HepG2 (cell line): ENCODE measurements around the gene CSNK1D. TPM values are rescaled to one million over a fixed set of nuclear protein-coding genes. Genes with fewer than 3 reads are reported as not detected.

ENCODE experiments used
- NFE2 ChIP-seq: sonication (generic); formaldehyde crosslinking; IDR thresholded peaks from 2 replicates; pipeline ENCODE4 v1.4.0; 2020; ENCODE audit warnings: missing genetic modification reagents
- POLR2G ChIP-seq: fragments of 200-400 bp; formaldehyde crosslinking; IDR thresholded peaks from 2 replicates; pipeline ENCODE4 v1.6.1; 2018; ENCODE audit warnings: mild to moderate bottlenecking, low read depth, low read length, moderate library complexity
- REL ChIP-seq: sonication (generic); formaldehyde crosslinking; conservative IDR thresholded peaks from 2 replicates; pipeline ENCODE4 v1.8.0; 2022; ENCODE audit warnings: mild to moderate bottlenecking, missing genetic modification reagents, moderate library complexity
- SRSF9 ChIP-seq: fragments of 200-400 bp; formaldehyde crosslinking; IDR thresholded peaks from 2 replicates; pipeline ENCODE4 v1.6.1; 2018; ENCODE audit warnings: borderline replicate concordance, mild to moderate bottlenecking, low read depth, low read length; ENCODE audit not compliant: insufficient read depth, poor library complexity, severe bottlenecking
- TP53 ChIP-seq: sonication (generic); formaldehyde crosslinking; conservative IDR thresholded peaks from 2 replicates; pipeline ENCODE4 v1.4.0; 2020; ENCODE audit warnings: missing genetic modification reagents
- ZNF33A ChIP-seq: sonication (generic); formaldehyde crosslinking; IDR thresholded peaks from 2 replicates; pipeline ENCODE4 v1.5.1; 2020; ENCODE audit warnings: missing genetic modification reagents, mild to moderate bottlenecking, moderate library complexity, borderline replicate concordance
- ZNF350 ChIP-seq: sonication (generic); formaldehyde crosslinking; IDR thresholded peaks from 2 replicates; pipeline ENCODE4 v1.4.0; 2020; ENCODE audit warnings: mild to moderate bottlenecking, low read depth, missing genetic modification reagents, borderline replicate concordance
- ZNF563 ChIP-seq: sonication (generic); formaldehyde crosslinking; IDR thresholded peaks from 2 replicates; pipeline ENCODE4 v1.8.0; 2022; ENCODE audit warnings: mild to moderate bottlenecking, moderate library complexity, missing genetic modification reagents
- ZNF713 ChIP-seq: sonication (generic); formaldehyde crosslinking; IDR thresholded peaks from 2 replicates; pipeline ENCODE4 v1.4.0; 2020; ENCODE audit warnings: mild to moderate bottlenecking, missing genetic modification reagents
- ZNF878 ChIP-seq: sonication (generic); formaldehyde crosslinking; IDR thresholded peaks from 2 replicates; pipeline ENCODE4 v1.8.1; 2023; ENCODE audit warnings: mild to moderate bottlenecking, missing genetic modification reagents, moderate library complexity
- polyA plus RNA-seq, 8 experiments: library from polyadenylated mRNA; depleted of rRNA in 3 of 8; stranded (reverse) in 7 of 8; unstranded in 1 of 8; fragments of >200 nt; fragmentation: Illumina TruSeq in 4 of 8; extraction: Trizol in 4 of 8; gene quantifications; 2 replicates each; pipeline versions ENCODE4 v1.2.1 to v1.2.3, GENCODE V29; 2011 to 2016; ENCODE audit warnings: low read depth in 4 of 8, missing spikeins in 1 of 8, mixed read lengths in 1 of 8; ENCODE audit not compliant: insufficient read depth in 1 of 8
- total RNA-seq, 5 experiments: library from RNA; depleted of rRNA; stranded (reverse); fragments of >200 nt; fragmentation: Illumina TruSeq; extraction: Trizol; gene quantifications; 2 replicates each; pipeline ENCODE4 v1.2.3, GENCODE V29; 2016; ENCODE audit warnings: low read depth in 1 of 5
- TF ChIP-seq, protein P1 (sequence below): sonication (generic); formaldehyde crosslinking; IDR thresholded peaks from 2 replicates; pipeline ENCODE4 v1.8.1; 2023; ENCODE audit warnings: mild to moderate bottlenecking, missing genetic modification reagents
- TF ChIP-seq, protein P2 (sequence below): sonication (generic); formaldehyde crosslinking; IDR thresholded peaks from 2 replicates; pipeline ENCODE4 v1.5.0; 2020; ENCODE audit warnings: missing genetic modification reagents
- TF ChIP-seq, protein P3 (sequence below): sonication (generic); formaldehyde crosslinking; IDR thresholded peaks from 2 replicates; pipeline ENCODE4 v1.5.0; 2020; ENCODE audit warnings: mild to moderate bottlenecking, missing genetic modification reagents, moderate library complexity
- TF ChIP-seq, protein P4 (sequence below): sonication (generic); formaldehyde crosslinking; IDR thresholded peaks from 2 replicates; pipeline ENCODE4 v1.5.0; 2020; ENCODE audit warnings: missing genetic modification reagents, mild to moderate bottlenecking, borderline replicate concordance
- TF ChIP-seq, protein P5 (sequence below): IDR thresholded peaks from 2 replicates; pipeline ENCODE4 v1.6.1; 2018; ENCODE audit warnings: missing genetic modification reagents, mild to moderate bottlenecking, missing compliant biosample characterization
- TF ChIP-seq, protein P6 (sequence below): IDR thresholded peaks from 2 replicates; pipeline ENCODE4 v1.6.1; 2016; ENCODE audit warnings: low read depth, control low read depth
- TF ChIP-seq, protein P7 (sequence below): sonication (generic); formaldehyde crosslinking; IDR thresholded peaks from 2 replicates; pipeline ENCODE4 v1.8.1; 2023; ENCODE audit warnings: mild to moderate bottlenecking, inconsistent platforms, moderate library complexity, missing genetic modification reagents, borderline replicate concordance
- TF ChIP-seq, protein P8 (sequence below): IDR thresholded peaks from 2 replicates; pipeline ENCODE4 v1.6.1; 2016; ENCODE audit warnings: missing compliant biosample characterization, missing genetic modification reagents, borderline replicate concordance

The CSNK1D gene
- total and polyA plus RNA-seq, 2 of the 13 experiments (the other 11 are each of a cell fraction or from before 2014, with no cell fraction given): 31.5 to 128 TPM

DNA sequence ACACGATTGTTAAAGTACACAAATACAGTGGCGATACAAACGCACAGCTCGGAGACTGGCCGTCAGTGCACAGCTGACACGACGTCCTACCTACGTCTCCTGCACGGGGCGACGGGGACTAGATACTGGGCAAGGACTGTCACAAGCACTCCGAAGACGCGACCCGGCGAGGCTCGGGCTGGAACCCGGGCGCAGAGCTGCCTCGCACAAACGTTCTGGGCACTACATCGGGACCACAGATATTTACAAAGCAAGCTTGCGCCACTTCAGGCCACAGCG is 30.9 kb downstream of the CSNK1D start (continued):
- TF ChIP-seq NFE2 (no peak), ZNF713 (CRISPR knock-in tag) (no peak), POLR2G (peak; percentile 78), ZNF350 (no peak; the same call in 1 of the 2 replicates), TP53 (no peak), REL (CRISPR knock-in tag) (no peak), ZNF563 (CRISPR knock-in tag) (no peak), ZNF878 (CRISPR knock-in tag) (peak; percentile 39), ZNF33A (no peak), SRSF9 (no peak)
- TF ChIP-seq, protein P1, sequence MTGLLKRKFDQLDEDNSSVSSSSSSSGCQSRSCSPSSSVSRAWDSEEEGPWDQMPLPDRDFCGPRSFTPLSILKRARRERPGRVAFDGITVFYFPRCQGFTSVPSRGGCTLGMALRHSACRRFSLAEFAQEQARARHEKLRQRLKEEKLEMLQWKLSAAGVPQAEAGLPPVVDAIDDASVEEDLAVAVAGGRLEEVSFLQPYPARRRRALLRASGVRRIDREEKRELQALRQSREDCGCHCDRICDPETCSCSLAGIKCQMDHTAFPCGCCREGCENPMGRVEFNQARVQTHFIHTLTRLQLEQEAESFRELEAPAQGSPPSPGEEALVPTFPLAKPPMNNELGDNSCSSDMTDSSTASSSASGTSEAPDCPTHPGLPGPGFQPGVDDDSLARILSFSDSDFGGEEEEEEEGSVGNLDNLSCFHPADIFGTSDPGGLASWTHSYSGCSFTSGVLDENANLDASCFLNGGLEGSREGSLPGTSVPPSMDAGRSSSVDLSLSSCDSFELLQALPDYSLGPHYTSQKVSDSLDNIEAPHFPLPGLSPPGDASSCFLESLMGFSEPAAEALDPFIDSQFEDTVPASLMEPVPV (CRISPR knock-in tag): no peak; the same call in 1 of the 2 replicates
- TF ChIP-seq, protein P2, sequence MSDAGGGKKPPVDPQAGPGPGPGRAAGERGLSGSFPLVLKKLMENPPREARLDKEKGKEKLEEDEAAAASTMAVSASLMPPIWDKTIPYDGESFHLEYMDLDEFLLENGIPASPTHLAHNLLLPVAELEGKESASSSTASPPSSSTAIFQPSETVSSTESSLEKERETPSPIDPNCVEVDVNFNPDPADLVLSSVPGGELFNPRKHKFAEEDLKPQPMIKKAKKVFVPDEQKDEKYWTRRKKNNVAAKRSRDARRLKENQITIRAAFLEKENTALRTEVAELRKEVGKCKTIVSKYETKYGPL (CRISPR knock-in tag): no peak
- TF ChIP-seq, protein P3, sequence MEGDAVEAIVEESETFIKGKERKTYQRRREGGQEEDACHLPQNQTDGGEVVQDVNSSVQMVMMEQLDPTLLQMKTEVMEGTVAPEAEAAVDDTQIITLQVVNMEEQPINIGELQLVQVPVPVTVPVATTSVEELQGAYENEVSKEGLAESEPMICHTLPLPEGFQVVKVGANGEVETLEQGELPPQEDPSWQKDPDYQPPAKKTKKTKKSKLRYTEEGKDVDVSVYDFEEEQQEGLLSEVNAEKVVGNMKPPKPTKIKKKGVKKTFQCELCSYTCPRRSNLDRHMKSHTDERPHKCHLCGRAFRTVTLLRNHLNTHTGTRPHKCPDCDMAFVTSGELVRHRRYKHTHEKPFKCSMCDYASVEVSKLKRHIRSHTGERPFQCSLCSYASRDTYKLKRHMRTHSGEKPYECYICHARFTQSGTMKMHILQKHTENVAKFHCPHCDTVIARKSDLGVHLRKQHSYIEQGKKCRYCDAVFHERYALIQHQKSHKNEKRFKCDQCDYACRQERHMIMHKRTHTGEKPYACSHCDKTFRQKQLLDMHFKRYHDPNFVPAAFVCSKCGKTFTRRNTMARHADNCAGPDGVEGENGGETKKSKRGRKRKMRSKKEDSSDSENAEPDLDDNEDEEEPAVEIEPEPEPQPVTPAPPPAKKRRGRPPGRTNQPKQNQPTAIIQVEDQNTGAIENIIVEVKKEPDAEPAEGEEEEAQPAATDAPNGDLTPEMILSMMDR (CRISPR knock-in tag): no peak
- TF ChIP-seq, protein P4, sequence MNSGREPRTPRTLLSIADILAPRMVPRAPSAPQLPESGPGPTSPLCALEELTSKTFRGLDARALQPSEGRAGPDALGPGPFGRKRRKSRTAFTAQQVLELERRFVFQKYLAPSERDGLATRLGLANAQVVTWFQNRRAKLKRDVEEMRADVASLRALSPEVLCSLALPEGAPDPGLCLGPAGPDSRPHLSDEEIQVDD (CRISPR knock-in tag): no peak
- TF ChIP-seq, protein P5, sequence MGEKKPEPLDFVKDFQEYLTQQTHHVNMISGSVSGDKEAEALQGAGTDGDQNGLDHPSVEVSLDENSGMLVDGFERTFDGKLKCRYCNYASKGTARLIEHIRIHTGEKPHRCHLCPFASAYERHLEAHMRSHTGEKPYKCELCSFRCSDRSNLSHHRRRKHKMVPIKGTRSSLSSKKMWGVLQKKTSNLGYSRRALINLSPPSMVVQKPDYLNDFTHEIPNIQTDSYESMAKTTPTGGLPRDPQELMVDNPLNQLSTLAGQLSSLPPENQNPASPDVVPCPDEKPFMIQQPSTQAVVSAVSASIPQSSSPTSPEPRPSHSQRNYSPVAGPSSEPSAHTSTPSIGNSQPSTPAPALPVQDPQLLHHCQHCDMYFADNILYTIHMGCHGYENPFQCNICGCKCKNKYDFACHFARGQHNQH (CRISPR knock-in tag): 0 out of 2 replicates have a peak, but pooled peaks have one; percentile 47
- TF ChIP-seq, protein P6, sequence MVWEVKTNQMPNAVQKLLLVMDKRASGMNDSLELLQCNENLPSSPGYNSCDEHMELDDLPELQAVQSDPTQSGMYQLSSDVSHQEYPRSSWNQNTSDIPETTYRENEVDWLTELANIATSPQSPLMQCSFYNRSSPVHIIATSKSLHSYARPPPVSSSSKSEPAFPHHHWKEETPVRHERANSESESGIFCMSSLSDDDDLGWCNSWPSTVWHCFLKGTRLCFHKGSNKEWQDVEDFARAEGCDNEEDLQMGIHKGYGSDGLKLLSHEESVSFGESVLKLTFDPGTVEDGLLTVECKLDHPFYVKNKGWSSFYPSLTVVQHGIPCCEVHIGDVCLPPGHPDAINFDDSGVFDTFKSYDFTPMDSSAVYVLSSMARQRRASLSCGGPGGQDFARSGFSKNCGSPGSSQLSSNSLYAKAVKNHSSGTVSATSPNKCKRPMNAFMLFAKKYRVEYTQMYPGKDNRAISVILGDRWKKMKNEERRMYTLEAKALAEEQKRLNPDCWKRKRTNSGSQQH (CRISPR knock-in tag): no peak
- TF ChIP-seq, protein P7, sequence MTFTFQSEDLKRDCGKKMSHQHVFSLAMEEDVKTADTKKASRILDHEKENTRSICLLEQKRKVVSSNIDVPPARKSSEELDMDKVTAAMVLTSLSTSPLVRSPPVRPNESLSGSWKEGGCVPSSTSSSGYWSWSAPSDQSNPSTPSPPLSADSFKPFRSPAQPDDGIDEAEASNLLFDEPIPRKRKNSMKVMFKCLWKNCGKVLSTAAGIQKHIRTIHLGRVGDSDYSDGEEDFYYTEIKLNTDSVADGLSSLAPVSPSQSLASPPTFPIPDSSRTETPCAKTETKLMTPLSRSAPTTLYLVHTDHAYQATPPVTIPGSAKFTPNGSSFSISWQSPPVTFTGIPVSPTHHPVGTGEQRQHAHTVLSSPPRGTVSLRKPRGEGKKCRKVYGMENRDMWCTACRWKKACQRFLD (CRISPR knock-in tag): no peak
- TF ChIP-seq, protein P8, sequence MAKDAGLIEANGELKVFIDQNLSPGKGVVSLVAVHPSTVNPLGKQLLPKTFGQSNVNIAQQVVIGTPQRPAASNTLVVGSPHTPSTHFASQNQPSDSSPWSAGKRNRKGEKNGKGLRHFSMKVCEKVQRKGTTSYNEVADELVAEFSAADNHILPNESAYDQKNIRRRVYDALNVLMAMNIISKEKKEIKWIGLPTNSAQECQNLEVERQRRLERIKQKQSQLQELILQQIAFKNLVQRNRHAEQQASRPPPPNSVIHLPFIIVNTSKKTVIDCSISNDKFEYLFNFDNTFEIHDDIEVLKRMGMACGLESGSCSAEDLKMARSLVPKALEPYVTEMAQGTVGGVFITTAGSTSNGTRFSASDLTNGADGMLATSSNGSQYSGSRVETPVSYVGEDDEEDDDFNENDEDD (CRISPR knock-in tag): no peak
